CD4-positive, alpha-beta T cell treated with Interleukin-17A for 1 hour (primary cell): ENCODE measurements around the gene ZACN.
"Not testable (repeated sequence)": the region's sequence is repeated elsewhere in the genome, so short reads cannot be mapped to it uniquely, and the experiment has no call there.

Source experiments
- DNase-seq: peaks from one replicate; pipeline ENCODE4 v3.0.0-alpha.2; 2020

ZACN gene

GRCh38 chr17:76078860-76079534, at the start of gene ZACN:
TSS of gene ZACN (plus strand) at chr17:76079182. CDS start at chr17:76079265, 83 bp downstream.
- DNase-seq = no peak

- no peak for DNase-seq
Measured at GRCh38 chr17:76032073-76032779, 46.8 kb upstream of the ZACN start.

- no peak for DNase-seq
Measured at GRCh38 chr17:76032780-76033108, 46.2 kb upstream of the ZACN start.

GRCh38 chr17:76033139-76033538, 45.8 kb upstream of the ZACN start:
- DNase-seq = no peak

GRCh38 chr17:76034428-76035350, 44.3 kb upstream of the ZACN start:
- no peak for DNase-seq

GRCh38 chr17:76036497-76037261, 42.3 kb upstream of the ZACN start:
- DNase-seq = no peak

GRCh38 chr17:76038050-76038449, 40.9 kb upstream of the ZACN start:
- no peak for DNase-seq

GRCh38 chr17:76039121-76039520, 39.9 kb upstream of the ZACN start:
- no peak for DNase-seq

GRCh38 chr17:76040376-76040775, 38.6 kb upstream of the ZACN start:
- no peak for DNase-seq

GRCh38 chr17:76042868-76043267, 36.1 kb upstream of the ZACN start:
- DNase-seq = not testable (repeated sequence)

GRCh38 chr17:76044475-76045007, 34.4 kb upstream of the ZACN start:
- not testable (repeated sequence) for DNase-seq

GRCh38 chr17:76046064-76046463, 32.9 kb upstream of the ZACN start:
- no peak for DNase-seq

GRCh38 chr17:76048025-76048605, 30.9 kb upstream of the ZACN start:
- DNase-seq = no peak

GRCh38 chr17:76048711-76049110, 30.3 kb upstream of the ZACN start:
- DNase-seq = peak; percentile 30

GRCh38 chr17:76049239-76049638, 29.7 kb upstream of the ZACN start:
- DNase-seq = no peak

- DNase-seq = no peak
Measured at GRCh38 chr17:76049836-76050537, 29.0 kb upstream of the ZACN start.

GRCh38 chr17:76050538-76051467, 28.2 kb upstream of the ZACN start:
- DNase-seq = no peak

GRCh38 chr17:76051561-76051960, 27.4 kb upstream of the ZACN start:
- no peak for DNase-seq

GRCh38 chr17:76053246-76054111, 25.5 kb upstream of the ZACN start:
- no peak for DNase-seq
